Measurements from ENCODE around the gene TFAP2B.

TFAP2B gene

GRCh38 chr6:50818673-50819072 is at the start of gene TFAP2B:
TSS of gene TFAP2B (plus strand) at chr6:50818871. CDS start at chr6:50818892, 21 bp downstream.
- DNase-seq: no peak

GRCh38 chr6:50778696-50779095 is 40.0 kb upstream of the TFAP2B start:
- no peak for DNase-seq

GRCh38 chr6:50780382-50780781 is 38.3 kb upstream of the TFAP2B start:
- no peak for DNase-seq

- DNase-seq: no peak
These were observed 32.8 kb upstream of the TFAP2B start for GRCh38 chr6:50785921-50786320.

- no peak for DNase-seq
These were observed 26.7 kb upstream of the TFAP2B start for GRCh38 chr6:50791900-50792508.

- DNase-seq: no peak
These were observed 25.9 kb upstream of the TFAP2B start for GRCh38 chr6:50792771-50793170.

GRCh38 chr6:50795574-50795973 is 23.1 kb upstream of the TFAP2B start:
- DNase-seq: no peak

GRCh38 chr6:50804283-50804682 is 14.4 kb upstream of the TFAP2B start:
- no peak for DNase-seq

- DNase-seq: no peak
These were observed 11.6 kb upstream of the TFAP2B start for GRCh38 chr6:50807035-50807434.

- no peak for DNase-seq
These were observed 3.1 kb upstream of the TFAP2B start for GRCh38 chr6:50815436-50816114.

- no peak for DNase-seq
These were observed 2.5 kb upstream of the TFAP2B start for GRCh38 chr6:50816115-50816675.

GRCh38 chr6:50816947-50817645 is 1.6 kb upstream of the TFAP2B start:
- DNase-seq: no peak

- no peak for DNase-seq
These were observed 1.1 kb upstream of the TFAP2B start for GRCh38 chr6:50817646-50817950.

- DNase-seq: no peak
These were observed 651 bp upstream of the TFAP2B start for GRCh38 chr6:50818020-50818419.

- DNase-seq: no peak
These were observed 814 bp downstream of the TFAP2B start for GRCh38 chr6:50819466-50819903.

GRCh38 chr6:50819904-50820868 is 1.5 kb downstream of the TFAP2B start:
- no peak for DNase-seq

GRCh38 chr6:50820869-50821264 is 2.2 kb downstream of the TFAP2B start:
- no peak for DNase-seq

- DNase-seq: no peak
These were observed 2.9 kb downstream of the TFAP2B start for GRCh38 chr6:50821441-50822077.

- DNase-seq: no peak
These were observed 3.4 kb downstream of the TFAP2B start for GRCh38 chr6:50822078-50822476.

- DNase-seq: no peak
These were observed 4.6 kb downstream of the TFAP2B start for GRCh38 chr6:50823094-50823920.

GRCh38 chr6:50824552-50824951 is 5.9 kb downstream of the TFAP2B start:
- DNase-seq: no peak

Data from NCI-H187 treated with DMSO at 0.1 percent for 48 hours (cell line).